Measurements from ENCODE around the gene GRIK4. TPM values are rescaled to one million over a fixed set of nuclear protein-coding genes. Genes with fewer than 3 reads are reported as not detected.

The GRIK4 gene
- total RNA-seq, 2 donors from 2014 or later: 0.15 to 0.20 TPM

GRCh38 chr11:121033635-121034034 is 522.1 kb downstream of the GRIK4 start:
- DNase-seq: no peak
- no peak for ATAC-seq

GRCh38 chr11:121035169-121035755 is 523.7 kb downstream of the GRIK4 start:
- intact Hi-C loops (cut with DNase I, micrococcal nuclease): no loop called here
- no peak for ATAC-seq
- DNase-seq: no peak

More at GRCh38 chr11:121033635-121034034, 522.1 kb downstream of the GRIK4 start:
- intact Hi-C loops (cut with DNase I, micrococcal nuclease): no loop called here

GRCh38 chr11:121035780-121036179 is 524.2 kb downstream of the GRIK4 start:
- ATAC-seq: no peak
- no peak for DNase-seq
- intact Hi-C loops (cut with DNase I, micrococcal nuclease): no loop called here

GRCh38 chr11:121037016-121037415 is 525.5 kb downstream of the GRIK4 start:
- ATAC-seq (no peak), DNase-seq (no peak)
- intact Hi-C loops (cut with DNase I, micrococcal nuclease): no loop called here

Other genes starting within 250 kb of the GRIK4 start
- gene TLCD5, start 186.4 kb upstream of the GRIK4 start, total RNA-seq: 1 to 10 TPM in 1 of 2 donors, under 1 TPM in 1; 0.49 to 1.1 TPM
- 100 to 1,000 TPM in 1 of 2 donors, 10 to 100 TPM in 1; 99.1 to 107 TPM for gene ARHGEF12, start 175.3 kb upstream of the GRIK4 start, total RNA-seq